Measurements from ENCODE around the gene CLSTN3. TPM values are rescaled to one million over a fixed set of nuclear protein-coding genes. Genes with fewer than 3 reads are reported as not detected.

CLSTN3 gene
- polyA plus RNA-seq, 1 of the 3 experiments (the other 2 are of a cell fraction) = 12.7 TPM

- Histone ChIP-seq H3F3A (replicated peaks; ENCODE audit: insufficient read depth) (peaks cover 5% of the 10 kb centered on the region), H3K27ac (ENCODE audit: low read depth in 2 of 2, low read length in 1 of 2) (no peak overlapping the region), H3K79me2 (ENCODE audit: insufficient read depth) (no peaks in the 10 kb centered on the region), H4K20me1 (ENCODE audit: insufficient read depth) (no peaks in the 10 kb centered on the region), H3K4me2 (no peak overlapping the region), H3K9ac (no peak overlapping the region), H3K27me3 (ENCODE audit: insufficient read depth) (no peaks in the 10 kb centered on the region), H3K4me3 (ENCODE audit: low read depth in 2 of 2, low read length in 1 of 2) (no peak overlapping the region), H3K9me2 (no peaks in the 10 kb centered on the region), H3K9me3 (no peaks in the 10 kb centered on the region), H3K4me1 (ENCODE audit: control insufficient read depth in 1 of 2, insufficient read depth in 2 of 2, low read depth in 1 of 2, low read length in 1 of 2) (peaks cover 0 to 8% of the 10 kb centered on the region in 2 experiments; a peak in 1 of 4 replicates), H3K36me3 (replicated peaks in 1 of 2; ENCODE audit: control insufficient read depth in 1 of 2, insufficient read depth in 2 of 2, low read length in 1 of 2) (no peaks in the 10 kb centered on the region), H2AFZ (ENCODE audit: low read depth) (no peak overlapping the region)
- POLR2A ChIA-PET = no interaction called here
- CTCF ChIA-PET = interaction anchor here (0.8 to 3.9 kb wide), 7 partner anchors 20 to 165 kb away, joined by 3 to 12 read pairs (median 4); partner anchors contain the start of genes C1RL and C1S
- 49% methylated on average over 4 of the region's 11 CpGs for WGBS (ENCODE audit: low lambda C conversion rate)
- no peak for DNase-seq
- TF ChIP-seq TAF1 (IDR thresholded peaks at IDR 0.05; ENCODE audit: borderline replicate concordance, low read depth, low read length) (no peak), NFIC (IDR thresholded peaks at IDR 0.05; ENCODE audit: borderline replicate concordance) (no peak), IRF3 (IDR thresholded peaks at IDR 0.05; ENCODE audit: low read depth, low read length) (no peak), JUND (IDR thresholded peaks at IDR 0.05) (no peak), TEAD4 (IDR thresholded peaks at IDR 0.05; ENCODE audit: borderline replicate concordance, insufficient read depth) (no peak), SMC3 (IDR thresholded peaks at IDR 0.05; ENCODE audit: low read depth, low read length) (no peak), FOXM1 (IDR thresholded peaks at IDR 0.05; ENCODE audit: low read depth) (no peak)
Observed at GRCh38 chr12:7089196-7089871, 40.8 kb upstream of the CLSTN3 start.

- Histone ChIP-seq H3K36me3 (replicated peaks in 1 of 2; ENCODE audit: control insufficient read depth in 1 of 2, insufficient read depth in 2 of 2, low read length in 1 of 2) (no peaks in the 10 kb centered on the region), H3K9me3 (no peaks in the 10 kb centered on the region), H3K4me1 (ENCODE audit: control insufficient read depth in 1 of 2, insufficient read depth in 2 of 2, low read depth in 1 of 2, low read length in 1 of 2) (peaks cover 0 to 8% of the 10 kb centered on the region in 2 experiments; a peak in 1 of 4 replicates), H4K20me1 (ENCODE audit: insufficient read depth) (no peaks in the 10 kb centered on the region), H3K9ac (no peak overlapping the region), H3K27ac (ENCODE audit: low read depth in 2 of 2, low read length in 1 of 2) (no peak overlapping the region), H2AFZ (ENCODE audit: low read depth) (no peak overlapping the region), H3K4me2 (no peak overlapping the region), H3K79me2 (ENCODE audit: insufficient read depth) (no peaks in the 10 kb centered on the region), H3F3A (replicated peaks; ENCODE audit: insufficient read depth) (peaks cover 6% of the 10 kb centered on the region), H3K9me2 (no peaks in the 10 kb centered on the region), H3K27me3 (ENCODE audit: insufficient read depth) (no peaks in the 10 kb centered on the region), H3K4me3 (ENCODE audit: low read depth in 2 of 2, low read length in 1 of 2) (no peak overlapping the region)
- POLR2A ChIA-PET = no interaction called here
- no peak for DNase-seq
- 87% methylated on average over 12 of the region's 16 CpGs for WGBS (ENCODE audit: low lambda C conversion rate)
- CTCF ChIA-PET = interaction anchor here (0.5 to 3.9 kb wide), 8 partner anchors 14 to 146 kb away, joined by 3 to 12 read pairs (median 6); partner anchors contain the start of genes C12orf57, C1RL, C1S and RNU7-1
- TF ChIP-seq TCF12 (IDR thresholded peaks at IDR 0.05) = no peak
- no peak for TF ChIP-seq FOXJ3 (CRISPR knock-in tag; IDR thresholded peaks at IDR 0.05)
- no peak for TF ChIP-seq POLR2AphosphoS5 (IDR thresholded peaks at IDR 0.05; ENCODE audit: low read depth, low read length)
- TF ChIP-seq PBX3 (IDR thresholded peaks at IDR 0.05) = no peak
- no peak for TF ChIP-seq MXI1 (IDR thresholded peaks at IDR 0.05; ENCODE audit: low read depth, low read length)
- no peak for TF ChIP-seq ELF1 (IDR thresholded peaks at IDR 0.05)
- TF ChIP-seq REST (IDR thresholded peaks at IDR 0.05; ENCODE audit: low read depth, low read length) = no peak
- TF ChIP-seq RXRA (IDR thresholded peaks at IDR 0.05; ENCODE audit: borderline replicate concordance, low read depth) = no peak
- TF ChIP-seq RAD21 (IDR thresholded peaks at IDR 0.05; ENCODE audit: low read length) = no peak
- TF ChIP-seq EZH2phosphoT487 (IDR thresholded peaks at IDR 0.05; ENCODE audit: borderline replicate concordance, low read depth) = no peak
- no peak for TF ChIP-seq EP300 (IDR thresholded peaks at IDR 0.05; ENCODE audit: borderline replicate concordance in 1 of 2, low read depth in 1 of 2, low read length in 1 of 2)
- no peak for TF ChIP-seq GABPA (IDR thresholded peaks at IDR 0.05; ENCODE audit: low read depth)
- TF ChIP-seq USF1 (IDR thresholded peaks at IDR 0.05; ENCODE audit: borderline replicate concordance, low read depth) = no peak
Observed at GRCh38 chr12:7090222-7090998, 39.8 kb upstream of the CLSTN3 start.

All from SK-N-SH (cell line).